Right cardiac atrium (tissue), 5 donors: ENCODE data around the gene ACTL7B. TPM values are rescaled to one million over a fixed set of nuclear protein-coding genes. Genes with fewer than 3 reads are reported as not detected.
"Not testable (repeated sequence)": the region's sequence is repeated elsewhere in the genome, so short reads cannot be mapped to it uniquely, and the experiment has no call there.

Experiments
- ATAC-seq, 2 donors: fragments of 200-7000 bp; cut with Tn5 transposase; one replicate each; pipeline versions ENCODE4 v1.8.0 to v1.9.1; 2020; ENCODE audit warnings: moderate library complexity in 2 of 2, mild to moderate bottlenecking in 1 of 2
- DNase-seq, 3 donors: peaks; one replicate each; pipeline ENCODE4 v3.0.0-alpha.2; 2020
- H3K27ac ChIP-seq: one replicate; pipeline ENCODE4 v1.5.1; 2013; ENCODE audit warnings: mild to moderate bottlenecking, low read length, control low read depth, moderate library complexity
- H3K27me3 ChIP-seq: one replicate; pipeline ENCODE4 v1.6.1; 2013; ENCODE audit not compliant: control insufficient read depth, insufficient read depth
- H3K4me1 ChIP-seq: one replicate; pipeline ENCODE4 v1.6.1; 2013; ENCODE audit warnings: low read length; ENCODE audit not compliant: control insufficient read depth, insufficient read depth
- H3K4me3 ChIP-seq: one replicate; pipeline ENCODE4 v1.5.1; 2013; ENCODE audit warnings: low read length, control low read depth
- H3K9me3 ChIP-seq: one replicate; pipeline ENCODE4 v1.6.1; 2013; ENCODE audit warnings: low read length; ENCODE audit not compliant: control insufficient read depth
- whole genome bisulfite sequencing: extraction: QIAGEN DNeasy Blood & Tissue Kit; methylation state at CpG from one replicate; pipeline ENCODE4 v1.1.7; 2013; 5-methylcytosine and 5-hydroxymethylcytosine counted together
- intact Hi-C, 4 donors: fragments of 100-400 bp; cut with DNase I; formaldehyde crosslinking; loops; one replicate each; pipeline versions ENCODE4 v1.11.0 to v1.14.0; 2022 to 2023
- long read RNA-seq, 4 donors: library from polyadenylated mRNA; unstranded; transcript quantifications; one replicate each; pipeline ENCODE4 v2.0.0, GENCODE V29; 2020 to 2021
- polyA plus RNA-seq: library from polyadenylated mRNA; stranded (reverse); fragments of 200-250 nt; gene quantifications from one replicate; pipeline ENCODE4 v1.2.3, GENCODE V29; 2013
- total RNA-seq, 4 donors: library from RNA; stranded (reverse); fragmentation: NEBNext Ultra II Directional; extraction: Animal tissue kit (Norgen Biotek cat#: 25700); gene quantifications; one replicate each; pipeline ENCODE4 v1.2.1, GENCODE V29; 2021
- donor health status: healthy with polysubstance abuse.
- donor health status: DM: no; HTN: yes; CAD: no.
- donor health status: DM: no; HTN: no; CAD: no.
- donor health status: DM: no; HTN: yes; CAD: no; lungs with severe emphysema.
- donor health status: DM: yes; HTN: yes; CAD: no.

Gene ACTL7B
- not detected for total RNA-seq
- not detected for polyA plus RNA-seq
- long read RNA-seq, donor 1, result 0 reads
- long read RNA-seq, donor 2, result 0 reads
- long read RNA-seq, donor 3, result 0 reads
- long read RNA-seq, donor 4, result 0 reads

DNA sequence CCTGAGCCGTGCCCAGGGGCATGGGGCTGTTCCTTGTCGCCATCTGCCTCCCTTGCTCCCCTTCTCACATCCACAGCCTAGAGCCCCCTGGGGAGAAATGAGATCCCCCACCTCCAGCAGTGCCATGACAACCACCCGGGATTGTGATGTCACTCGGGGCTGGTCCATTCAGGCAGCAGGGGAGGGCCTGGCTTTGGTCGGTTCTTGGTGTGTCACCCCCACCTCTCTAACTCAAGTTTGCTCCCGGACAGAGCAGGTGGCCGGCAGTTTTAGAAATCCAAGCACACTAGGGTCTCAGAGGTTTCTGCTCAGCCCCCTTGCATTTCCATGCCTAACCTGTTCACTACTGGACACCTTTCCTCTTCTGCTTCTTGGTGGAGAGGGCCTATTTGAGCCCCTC lies at the start of gene ACTL7B:
TSS of gene ACTL7B (minus strand) at position 99 of the 400 bp plus-strand sequence. CDS start at position 43, 56 bp downstream.
- intact Hi-C loops, result no loop called here
- H3K4me1 ChIP-seq, result no peaks in the 10 kb centered on the region
- DNase-seq (no peak), ATAC-seq (no peak)
- H3K27ac ChIP-seq, result no peak within 1 kb of the TSS
- no peaks in the 10 kb centered on the region for H3K27me3 ChIP-seq
- 83% methylated on average over 7 of the region's 7 CpGs for WGBS
- no peak within 1 kb of the TSS for H3K4me3 ChIP-seq
- H3K9me3 ChIP-seq, result no peaks in the 10 kb centered on the region

GRCh38 chr9:108905494-108905893 lies 49.7 kb upstream of the ACTL7B start:
- Histone ChIP-seq H3K9me3 (no peaks in the 10 kb centered on the region), H3K27me3 (no peaks in the 10 kb centered on the region), H3K4me1 (no peaks in the 10 kb centered on the region), H3K27ac (no peak overlapping the region), H3K4me3 (no peak overlapping the region)
- intact Hi-C loops, result no loop called here
- ATAC-seq (no peak), DNase-seq (no peak)
- 91% methylated on average over 2 of the region's 2 CpGs for WGBS

GRCh38 chr9:108904161-108904560 lies 48.4 kb upstream of the ACTL7B start:
- no peaks in the 10 kb centered on the region for H3K9me3 ChIP-seq
- no peak for DNase-seq
- no peak overlapping the region for H3K27ac ChIP-seq
- H3K27me3 ChIP-seq, result no peaks in the 10 kb centered on the region
- intact Hi-C loops, result no loop called here
- H3K4me3 ChIP-seq, result no peak overlapping the region
- no peaks in the 10 kb centered on the region for H3K4me1 ChIP-seq
- WGBS, result 89% methylated on average over 3 of the region's 3 CpGs
- no peak for ATAC-seq

GRCh38 chr9:108903420-108904103 lies 47.8 kb upstream of the ACTL7B start:
- no peak for ATAC-seq
- Histone ChIP-seq H3K4me3 (no peak overlapping the region), H3K4me1 (no peaks in the 10 kb centered on the region), H3K27ac (no peak overlapping the region), H3K27me3 (no peaks in the 10 kb centered on the region), H3K9me3 (no peaks in the 10 kb centered on the region)
- intact Hi-C loops, result no loop called here
- WGBS, result 85% methylated on average over 2 of the region's 2 CpGs
- DNase-seq, result no peak

- no peak for ATAC-seq
- H3K27me3 ChIP-seq, result no peaks in the 10 kb centered on the region
- 93% methylated on average over 5 of the region's 5 CpGs for WGBS
These were observed 44.4 kb upstream of the ACTL7B start for GRCh38 chr9:108900176-108900575.

DNA sequence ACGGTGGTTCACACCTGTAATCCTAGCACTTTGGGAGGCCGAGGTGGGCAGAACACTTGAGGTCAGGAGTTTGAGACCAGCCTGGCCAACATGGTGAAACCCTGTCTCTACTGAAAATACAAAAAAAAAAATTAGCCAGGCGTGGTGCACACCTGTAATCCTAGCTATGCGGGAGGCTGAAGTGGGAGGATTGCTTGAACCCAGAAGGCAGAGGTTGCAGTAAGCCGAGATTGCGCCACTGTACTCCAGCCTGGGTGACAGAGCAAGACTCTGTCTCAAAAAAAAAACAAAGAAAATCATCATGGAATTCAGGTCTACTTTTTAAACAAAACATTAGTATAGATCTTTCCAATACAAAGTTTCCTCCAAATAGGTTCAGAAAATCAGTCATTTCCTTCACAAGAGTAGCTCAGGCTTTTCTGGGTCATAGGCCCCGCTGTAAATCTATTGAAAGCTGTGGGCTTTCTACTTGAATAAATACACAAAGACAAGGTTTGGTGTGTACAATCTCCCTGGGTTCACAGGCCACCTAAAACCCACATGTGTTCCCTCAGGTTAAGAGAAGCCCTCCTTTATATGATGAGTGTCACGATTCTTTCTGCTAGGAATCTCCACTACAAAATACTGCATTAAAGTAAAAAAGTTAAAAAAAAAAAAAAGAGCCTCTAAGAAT lies 43.4 kb upstream of the ACTL7B start:
- WGBS, result 95% methylated on average over 8 of the region's 8 CpGs
- DNase-seq, H3K9me3 ChIP-seq, H3K27ac ChIP-seq, H3K4me1 ChIP-seq, ATAC-seq, H3K4me3 ChIP-seq, H3K27me3 ChIP-seq: not testable (repeated sequence)
- intact Hi-C loops, result loop anchor here in 1 of 4 donors (10.0 kb wide), 1 partner anchor 426 kb away; the partner anchor contains the start of gene EPB41L4B

More at GRCh38 chr9:108900176-108900575, 44.4 kb upstream of the ACTL7B start:
- H3K27ac ChIP-seq, result no peak overlapping the region
- H3K9me3 ChIP-seq, result no peaks in the 10 kb centered on the region
- H3K4me1 ChIP-seq, result no peaks in the 10 kb centered on the region
- H3K4me3 ChIP-seq, result no peak overlapping the region
- intact Hi-C loops, result no loop called here
- no peak for DNase-seq

- 97% methylated on average over 2 of the region's 2 CpGs for WGBS
- intact Hi-C loops, result loop anchor here in 1 of 4 donors (10.0 kb wide), 1 partner anchor 427 kb away; the partner anchor contains the start of gene EPB41L4B
These were observed 41.7 kb upstream of the ACTL7B start for GRCh38 chr9:108897324-108898096.

GRCh38 chr9:108894225-108894997 lies 38.6 kb upstream of the ACTL7B start:
- WGBS, result 89% methylated on average over 4 of the region's 4 CpGs

More at GRCh38 chr9:108897324-108898096, 41.7 kb upstream of the ACTL7B start:
- ATAC-seq (no peak), DNase-seq (no peak)
- no peak overlapping the region for H3K4me3 ChIP-seq
- no peak overlapping the region for H3K27ac ChIP-seq
- H3K27me3 ChIP-seq, result no peaks in the 10 kb centered on the region
- no peaks in the 10 kb centered on the region for H3K9me3 ChIP-seq
- H3K4me1 ChIP-seq, result no peaks in the 10 kb centered on the region

GRCh38 chr9:108889649-108890067 lies 33.9 kb upstream of the ACTL7B start:
- DNase-seq, result no peak
- H3K27ac ChIP-seq, result no peak overlapping the region
- H3K4me1 ChIP-seq, result peaks cover 4% of the 10 kb centered on the region
- no peaks in the 10 kb centered on the region for H3K27me3 ChIP-seq
- H3K4me3 ChIP-seq, result no peak overlapping the region
- 72% methylated on average over 4 of the region's 4 CpGs for WGBS
- intact Hi-C loops, result loop anchor here in 2 of 4 donors (10.0 kb wide), 2 partner anchors 425 to 435 kb away; partner anchors contain the start of gene EPB41L4B (in 1 of the 2)
- no peaks in the 10 kb centered on the region for H3K9me3 ChIP-seq
- peak; percentile 63 to 65 for ATAC-seq

More at GRCh38 chr9:108894225-108894997, 38.6 kb upstream of the ACTL7B start:
- Histone ChIP-seq H3K27ac (no peak overlapping the region), H3K4me1 (peaks cover 4% of the 10 kb centered on the region), H3K9me3 (no peaks in the 10 kb centered on the region), H3K4me3 (no peak overlapping the region), H3K27me3 (no peaks in the 10 kb centered on the region)
- intact Hi-C loops, result loop anchor here in 1 of 4 donors (10.0 kb wide), 1 partner anchor 430 kb away; the partner anchor contains the start of gene EPB41L4B
- DNase-seq, result no peak
- no peak for ATAC-seq
